Activated CD8-positive, alpha-beta T cell treated with anti-CD3 and anti-CD28 coated beads for 36 hours (primary cell): ENCODE results near the gene SLC44A5. TPM values are rescaled to one million over a fixed set of nuclear protein-coding genes. Genes with fewer than 3 reads are reported as not detected.

Experiments
- ATAC-seq: fragments of 200-7000 bp; cut with Tn5 transposase; one replicate; pipeline ENCODE4 v1.10.0; 2021; ENCODE audit warnings: mild to moderate bottlenecking, moderate library complexity
- CTCF ChIA-PET: fragments of 350-600 bp; sonication (Branson Sonifier 250); formaldehyde crosslinking; loops from one replicate; lab custom pipeline; 2021; ENCODE audit warnings: antibody characterized with exemption; lab: Charles Lee
- POLR2A ChIA-PET: fragments of 350-600 bp; sonication (Branson Sonifier 250); formaldehyde crosslinking; loops from one replicate; lab custom pipeline; 2021; ENCODE audit warnings: antibody characterized with exemption; lab: Charles Lee
- DNase-seq: peaks from one replicate; pipeline ENCODE4 v3.0.0-alpha.2; 2020
- H3K27ac Mint-ChIP-seq: one replicate; pipeline ENCODE4 v1.8.0; 2021; ENCODE audit warnings: mild to moderate bottlenecking, mixed read lengths
- H3K27me3 Mint-ChIP-seq: one replicate; pipeline ENCODE4 v1.8.0; 2021; ENCODE audit warnings: mixed read lengths
- H3K36me3 Mint-ChIP-seq: one replicate; pipeline ENCODE4 v1.8.0; 2021; ENCODE audit warnings: low read depth, mixed read lengths
- H3K4me1 Mint-ChIP-seq: one replicate; pipeline ENCODE4 v1.8.0; 2021; ENCODE audit warnings: low read depth, mixed read lengths
- H3K4me3 Mint-ChIP-seq: one replicate; pipeline ENCODE4 v1.8.0; 2021; ENCODE audit warnings: mild to moderate bottlenecking, moderate library complexity, mixed read lengths
- H3K9me3 Mint-ChIP-seq: one replicate; pipeline ENCODE4 v1.8.0; 2021; ENCODE audit warnings: mixed read lengths
- CTCF ChIP-seq: fragments of 200-600 bp; IDR thresholded peaks from one replicate; pipeline ENCODE4 v1.8.0; 2022; ENCODE audit warnings: antibody characterized with exemption, mild to moderate bottlenecking
- intact Hi-C: fragments of 100-400 bp; cut with micrococcal nuclease; formaldehyde crosslinking; loops from one replicate; pipeline ENCODE4 v1.10.0; 2022
- total RNA-seq, 2 experiments: library from RNA; stranded (reverse); gene quantifications; one replicate each; pipeline ENCODE4 v1.2.3, GENCODE V29; 2021

Gene SLC44A5
- total RNA-seq, 2 experiments from 2014 or later = 0.11 to 0.22 TPM

DNA sequence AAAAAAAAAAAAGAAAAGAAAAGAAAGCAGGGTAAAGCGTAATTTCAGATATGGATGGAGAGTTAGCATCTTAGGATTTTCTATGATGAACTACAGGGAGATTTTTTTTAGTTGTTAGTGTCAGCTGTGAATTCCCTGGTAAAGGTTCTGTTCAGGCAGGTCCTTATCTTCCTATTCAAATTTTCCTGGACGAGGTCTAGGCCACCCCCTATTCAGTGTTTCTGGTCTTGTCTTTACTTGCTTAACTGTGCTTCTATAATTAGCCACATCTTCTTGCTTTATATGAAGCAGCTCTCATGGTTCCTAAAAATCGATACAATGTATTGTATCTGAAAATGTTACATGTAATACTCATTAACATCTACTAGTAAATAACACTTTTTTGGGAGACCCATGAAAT, 318.9 kb downstream of the SLC44A5 start:
- TF ChIP-seq CTCF = no peak
- Mint-ChIP-seq H3K27ac (no peak overlapping the region), H3K36me3 (no peaks in the 10 kb centered on the region), H3K4me1 (no peaks in the 10 kb centered on the region), H3K4me3 (no peak overlapping the region), H3K9me3 (peaks cover 5% of the 10 kb centered on the region), H3K27me3 (no peaks in the 10 kb centered on the region)
- no peak for ATAC-seq
- ChIA-PET POLR2A (no interaction called here), CTCF (no interaction called here)
- no peak for DNase-seq
- intact Hi-C loops = no loop called here

GRCh38 chr1:75276385-75276784, 334.5 kb downstream of the SLC44A5 start:
- intact Hi-C loops = no loop called here
- CTCF ChIA-PET = interaction anchor here (3.3 kb wide), 1 partner anchor 10 kb away, joined by 17 read pairs; no protein-coding TSS in a partner anchor
- no peak for ATAC-seq

GRCh38 chr1:75275631-75276030, 335.3 kb downstream of the SLC44A5 start:
- H3K4me1 Mint-ChIP-seq = no peaks in the 10 kb centered on the region
- intact Hi-C loops = no loop called here
- peaks cover 2% of the 10 kb centered on the region for H3K9me3 Mint-ChIP-seq
- no peaks in the 10 kb centered on the region for H3K27me3 Mint-ChIP-seq
- TF ChIP-seq CTCF = no peak
- CTCF ChIA-PET = interaction anchor here (3.3 kb wide), 1 partner anchor 10 kb away, joined by 17 read pairs; no protein-coding TSS in a partner anchor
- POLR2A ChIA-PET = no interaction called here
- H3K36me3 Mint-ChIP-seq = no peaks in the 10 kb centered on the region
- H3K27ac Mint-ChIP-seq = no peak overlapping the region
- ATAC-seq (no peak), DNase-seq (no peak)
- H3K4me3 Mint-ChIP-seq = no peak overlapping the region

More at GRCh38 chr1:75276385-75276784, 334.5 kb downstream of the SLC44A5 start:
- H3K36me3 Mint-ChIP-seq = no peaks in the 10 kb centered on the region
- no peak overlapping the region for H3K4me3 Mint-ChIP-seq
- H3K4me1 Mint-ChIP-seq = no peaks in the 10 kb centered on the region
- H3K9me3 Mint-ChIP-seq = peaks cover 2% of the 10 kb centered on the region
- no peak for TF ChIP-seq CTCF
- POLR2A ChIA-PET = no interaction called here
- no peak overlapping the region for H3K27ac Mint-ChIP-seq
- no peaks in the 10 kb centered on the region for H3K27me3 Mint-ChIP-seq
- DNase-seq = no peak

DNA sequence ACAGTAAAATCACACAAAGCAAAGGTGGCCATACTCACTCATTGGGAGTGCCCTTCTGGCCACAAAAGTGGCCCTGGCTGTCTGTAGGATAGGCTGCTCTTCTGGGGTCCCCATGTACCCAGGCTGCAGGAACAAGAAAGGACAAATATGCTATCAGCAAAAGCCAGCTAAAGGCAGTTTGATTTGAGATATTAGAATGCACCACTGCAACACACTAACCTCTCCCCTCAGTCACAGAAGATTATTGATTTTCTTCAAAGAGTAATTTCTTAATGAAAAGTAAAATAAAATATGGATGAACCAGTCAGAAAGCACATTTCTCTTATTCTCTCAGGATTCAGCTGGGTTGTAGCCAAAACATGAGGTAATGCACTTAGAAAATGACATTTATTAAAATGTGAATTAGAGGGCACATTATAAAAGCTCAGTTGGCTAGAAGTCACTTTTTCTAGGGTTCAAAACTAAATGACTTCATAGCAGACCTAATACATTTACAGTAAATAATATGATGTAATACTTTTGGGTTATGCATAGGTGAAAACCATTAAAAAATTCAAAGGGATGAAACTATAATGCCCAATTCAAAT, 335.9 kb downstream of the SLC44A5 start:
- Mint-ChIP-seq H3K27me3 (no peaks in the 10 kb centered on the region), H3K9me3 (peaks cover 2% of the 10 kb centered on the region), H3K4me3 (no peak overlapping the region), H3K27ac (no peak overlapping the region), H3K36me3 (no peaks in the 10 kb centered on the region), H3K4me1 (no peaks in the 10 kb centered on the region)
- CTCF ChIA-PET = interaction anchor here (3.3 kb wide), 1 partner anchor 9 kb away, joined by 17 read pairs; no protein-coding TSS in a partner anchor
- ATAC-seq (no peak), DNase-seq (no peak)
- no peak for TF ChIP-seq CTCF
- intact Hi-C loops = no loop called here
- POLR2A ChIA-PET = no interaction called here

- ATAC-seq = no peak
- POLR2A ChIA-PET = no interaction called here
- peaks cover 1% of the 10 kb centered on the region for H3K9me3 Mint-ChIP-seq
- DNase-seq = no peak
- intact Hi-C loops = no loop called here
- H3K4me3 Mint-ChIP-seq = no peak overlapping the region
- H3K36me3 Mint-ChIP-seq = no peaks in the 10 kb centered on the region
- CTCF ChIA-PET = no interaction called here
- no peak for TF ChIP-seq CTCF
- no peaks in the 10 kb centered on the region for H3K27me3 Mint-ChIP-seq
- H3K4me1 Mint-ChIP-seq = no peaks in the 10 kb centered on the region
- no peak overlapping the region for H3K27ac Mint-ChIP-seq
Measured at GRCh38 chr1:75273110-75273509, 337.8 kb downstream of the SLC44A5 start.
